Measurements from ENCODE around the gene MAGIX. TPM values are rescaled to one million over a fixed set of nuclear protein-coding genes. Genes with fewer than 3 reads are reported as not detected.
"Not testable (repeated sequence)": the region's sequence is repeated elsewhere in the genome, so short reads cannot be mapped to it uniquely, and the experiment has no call there.

Gene MAGIX
- 1.4 and 2.8 TPM in 2 replicates for total RNA-seq

DNA sequence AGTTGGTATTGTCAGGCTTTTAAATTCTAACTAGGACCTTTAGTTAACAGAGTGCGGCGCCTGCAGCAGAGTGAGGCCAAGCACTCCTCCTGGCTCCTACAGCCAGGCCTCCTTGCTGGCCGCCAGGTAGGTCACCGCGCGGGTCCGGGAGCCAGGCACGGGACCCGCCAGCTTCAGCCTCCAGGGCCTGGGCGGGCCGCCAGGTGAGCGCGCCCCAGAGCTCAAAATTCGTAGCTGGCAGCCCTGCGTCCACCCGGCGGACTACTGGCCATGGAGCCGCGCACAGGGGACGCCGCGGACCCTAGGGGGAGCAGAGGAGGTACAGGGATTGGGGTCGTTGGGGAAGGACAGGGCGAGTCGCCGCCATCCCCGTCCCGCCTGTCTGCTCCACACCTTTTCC is at the start of gene MAGIX:
TSS of gene MAGIX (plus strand) at position 139 of the 400 bp plus-strand sequence. CDS start at position 271, 132 bp downstream.
- Mint-ChIP-seq H3K36me3 (ENCODE audit: low read depth) (no peaks in the 10 kb centered on the region), H3K4me1 (ENCODE audit: low read depth) (peaks cover 20% of the 10 kb centered on the region), H3K4me3 (peak within 1 kb of the TSS; percentile 69), H3K27me3 (ENCODE audit: insufficient read depth) (peaks cover 4% of the 10 kb centered on the region), H3K27ac (peak within 1 kb of the TSS; percentile 55), H3K9me3 (no peaks in the 10 kb centered on the region)
- intact Hi-C loops (cut with micrococcal nuclease), result loop anchor here (5.0 to 10.0 kb wide), 4 partner anchors 160 to 1678 kb away; partner anchors contain the start of genes GRIPAP1, HDAC6, PIM2 and SLC35A2
- no peak for DNase-seq (ENCODE audit: low spot score)

DNA sequence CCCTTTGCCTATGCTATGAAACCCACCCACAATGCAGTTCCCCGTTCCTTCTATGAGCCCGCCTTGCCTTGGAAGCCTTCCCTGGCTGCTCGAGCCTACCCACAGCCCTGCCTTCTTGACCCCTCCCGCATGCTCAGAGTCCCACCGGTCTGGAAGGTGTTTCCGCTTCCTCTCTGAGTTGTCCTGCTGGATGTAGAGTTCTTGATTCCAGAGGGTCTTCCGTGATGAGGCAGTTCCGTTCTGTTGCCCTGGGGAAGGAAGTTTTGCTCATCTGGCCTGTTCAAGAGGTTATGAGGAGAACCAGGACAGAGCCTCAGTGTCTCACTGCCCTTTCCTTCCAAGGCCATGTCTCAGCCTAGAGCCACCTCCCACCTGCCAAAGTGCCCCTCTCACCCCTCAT is 46.5 kb upstream of the MAGIX start:
- Mint-ChIP-seq H3K36me3 (ENCODE audit: low read depth) (peaks cover 33% of the 10 kb centered on the region), H3K9me3 (no peaks in the 10 kb centered on the region), H3K27ac (no peak overlapping the region), H3K4me3 (no peak overlapping the region), H3K27me3 (ENCODE audit: insufficient read depth) (no peaks in the 10 kb centered on the region), H3K4me1 (ENCODE audit: low read depth) (peaks cover 25% of the 10 kb centered on the region)
- DNase-seq (ENCODE audit: low spot score), result no peak
- intact Hi-C loops (cut with micrococcal nuclease), result no loop called here

DNA sequence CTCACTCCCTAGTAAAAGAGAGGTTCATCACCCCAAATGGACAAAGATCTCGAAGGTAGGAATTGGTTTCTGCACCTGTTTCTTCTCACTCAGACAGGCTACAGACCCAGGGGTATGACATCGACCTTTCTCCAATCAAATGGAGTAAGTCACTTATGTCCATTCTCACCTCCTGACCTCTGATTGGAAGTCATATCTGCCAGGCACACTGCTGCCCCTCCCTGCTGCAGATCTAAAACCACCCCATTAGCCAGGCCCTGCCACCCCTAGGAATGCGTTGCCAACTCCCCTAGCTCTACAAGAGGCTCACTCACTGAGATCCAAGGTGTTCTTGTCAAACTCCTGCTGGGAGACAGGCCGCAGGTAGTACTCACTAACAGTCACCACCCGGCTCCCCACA is 45.8 kb upstream of the MAGIX start:
- Mint-ChIP-seq H3K9me3 (no peaks in the 10 kb centered on the region), H3K27ac (peak overlapping the region; percentile 76), H3K36me3 (ENCODE audit: low read depth) (peaks cover 37% of the 10 kb centered on the region), H3K27me3 (ENCODE audit: insufficient read depth) (no peaks in the 10 kb centered on the region), H3K4me1 (ENCODE audit: low read depth) (peaks cover 29% of the 10 kb centered on the region), H3K4me3 (peak overlapping the region; percentile 42)
- no peak for DNase-seq (ENCODE audit: low spot score)
- intact Hi-C loops (cut with micrococcal nuclease), result no loop called here

DNA sequence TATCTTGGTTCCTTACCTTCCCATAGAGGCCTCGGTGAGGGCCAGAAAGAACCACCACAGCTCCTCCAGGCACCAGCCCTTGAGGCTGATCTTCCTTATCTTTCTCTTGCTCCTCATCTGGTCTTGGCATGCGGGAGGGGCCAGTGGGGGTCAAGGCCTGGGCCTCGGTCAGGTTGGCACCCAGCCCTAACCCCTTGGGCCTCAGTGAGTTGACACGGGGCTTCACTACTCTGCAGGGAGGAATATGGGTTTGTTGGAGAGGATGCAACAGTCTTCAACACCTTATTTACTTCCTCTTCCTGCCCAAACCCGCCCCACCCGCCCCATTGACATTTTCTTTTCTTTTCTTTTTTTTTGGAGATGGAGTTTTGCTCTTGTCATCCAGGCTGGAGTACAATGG is 45.0 kb upstream of the MAGIX start:
- Mint-ChIP-seq H3K27me3 (ENCODE audit: insufficient read depth) (no peaks in the 10 kb centered on the region), H3K4me3 (peak overlapping the region; percentile 88), H3K4me1 (ENCODE audit: low read depth) (peaks cover 31% of the 10 kb centered on the region), H3K9me3 (no peaks in the 10 kb centered on the region), H3K27ac (peak overlapping the region; percentile 94), H3K36me3 (ENCODE audit: low read depth) (peaks cover 34% of the 10 kb centered on the region)
- intact Hi-C loops (cut with micrococcal nuclease), result no loop called here
- no peak for DNase-seq (ENCODE audit: low spot score)

DNA sequence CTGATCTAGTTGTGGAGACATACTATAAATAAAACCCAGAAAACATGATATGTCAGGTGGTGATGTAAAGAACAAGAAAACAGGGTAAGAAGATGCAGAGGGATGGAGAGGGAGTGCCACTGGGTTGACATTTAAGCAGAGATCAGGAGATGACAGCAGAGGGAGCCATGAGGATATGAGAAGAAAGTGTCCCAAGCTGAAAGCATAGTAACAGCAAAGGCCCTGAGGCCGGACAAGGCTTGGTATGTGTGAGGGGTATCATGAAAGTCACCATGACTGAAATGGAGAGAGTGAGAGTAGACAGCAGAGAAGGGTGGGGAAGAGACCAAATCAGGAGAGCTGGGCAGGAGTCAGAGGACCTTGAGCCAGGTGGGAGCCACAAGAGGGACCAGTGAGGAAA is 42.5 kb upstream of the MAGIX start:
- H3K4me3 Mint-ChIP-seq, result peak overlapping the region; percentile 69
- intact Hi-C loops (cut with micrococcal nuclease), result loop anchor here (5.0 kb wide), 1 partner anchor 78 kb away; the partner anchor contains the start of gene TFE3
- DNase-seq (ENCODE audit: low spot score), result no peak

DNA sequence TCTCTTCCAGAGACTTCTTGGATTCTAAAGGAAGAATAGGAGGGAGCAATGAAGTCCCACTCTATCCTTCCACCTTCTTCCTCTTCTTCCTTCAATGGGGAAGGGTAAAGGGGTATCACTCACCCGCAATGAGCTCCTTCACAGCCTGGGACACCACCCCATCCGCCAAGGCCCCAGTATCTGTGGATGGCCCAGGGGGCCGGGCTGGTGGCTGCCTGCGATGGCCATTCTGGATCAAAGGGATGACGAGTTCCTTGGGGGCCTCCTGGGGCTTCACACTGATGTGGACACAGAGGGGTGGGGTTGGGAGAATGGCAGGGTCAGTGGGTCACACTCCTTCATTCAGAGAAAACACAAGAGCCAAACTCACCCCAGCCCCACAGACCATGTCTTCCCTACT is 40.1 kb upstream of the MAGIX start:
- DNase-seq (ENCODE audit: low spot score), result no peak
- intact Hi-C loops (cut with micrococcal nuclease), result loop anchor here (2.0 to 5.0 kb wide), 3 partner anchors 44 to 80 kb away; partner anchors contain the start of genes TFE3 and WDR45
- peaks cover 29% of the 10 kb centered on the region for H3K4me1 Mint-ChIP-seq (ENCODE audit: low read depth)
- peak overlapping the region; percentile 93 for H3K27ac Mint-ChIP-seq
- H3K36me3 Mint-ChIP-seq (ENCODE audit: low read depth), result peaks cover 26% of the 10 kb centered on the region
- H3K27me3 Mint-ChIP-seq (ENCODE audit: insufficient read depth), result no peaks in the 10 kb centered on the region
- H3K4me3 Mint-ChIP-seq, result peak overlapping the region; percentile 98
- no peaks in the 10 kb centered on the region for H3K9me3 Mint-ChIP-seq

More for the DNA sequence above, 42.5 kb upstream of the MAGIX start:
- Mint-ChIP-seq H3K9me3 (no peaks in the 10 kb centered on the region), H3K4me1 (ENCODE audit: low read depth) (peaks cover 40% of the 10 kb centered on the region), H3K36me3 (ENCODE audit: low read depth) (peaks cover 39% of the 10 kb centered on the region), H3K27me3 (ENCODE audit: insufficient read depth) (no peaks in the 10 kb centered on the region), H3K27ac (peak overlapping the region; percentile 71)

DNA sequence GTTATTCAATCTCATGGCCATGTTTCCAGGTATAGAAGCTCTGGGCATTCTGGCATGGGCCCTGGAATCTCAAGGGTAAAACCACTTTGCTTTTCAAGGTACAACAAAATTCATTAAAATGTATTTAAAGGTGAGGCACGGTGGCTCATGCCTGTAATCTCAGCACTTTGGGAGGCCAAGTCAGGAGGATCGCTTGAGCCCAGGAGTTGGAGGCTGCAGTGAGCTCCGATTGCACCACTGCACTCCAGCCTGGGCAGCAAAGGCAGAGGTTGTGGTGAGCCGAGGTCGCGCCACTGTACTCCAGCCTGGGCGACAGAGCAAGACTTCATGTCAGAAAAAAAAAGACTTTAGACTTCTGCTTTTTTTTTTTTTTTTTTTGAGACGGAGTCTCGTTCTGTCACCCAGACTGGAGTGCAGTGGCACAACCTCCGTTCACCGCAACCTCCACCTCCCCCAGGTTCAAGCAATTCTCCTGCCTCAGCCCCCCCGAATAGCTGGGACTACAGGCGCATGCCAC is 34.8 kb upstream of the MAGIX start:
- H3K27ac Mint-ChIP-seq; H3K36me3 Mint-ChIP-seq (ENCODE audit: low read depth); intact Hi-C loops (cut with micrococcal nuclease); H3K4me3 Mint-ChIP-seq; DNase-seq (ENCODE audit: low spot score); H3K9me3 Mint-ChIP-seq; H3K27me3 Mint-ChIP-seq (ENCODE audit: insufficient read depth); H3K4me1 Mint-ChIP-seq (ENCODE audit: low read depth): not testable (repeated sequence)

DNA sequence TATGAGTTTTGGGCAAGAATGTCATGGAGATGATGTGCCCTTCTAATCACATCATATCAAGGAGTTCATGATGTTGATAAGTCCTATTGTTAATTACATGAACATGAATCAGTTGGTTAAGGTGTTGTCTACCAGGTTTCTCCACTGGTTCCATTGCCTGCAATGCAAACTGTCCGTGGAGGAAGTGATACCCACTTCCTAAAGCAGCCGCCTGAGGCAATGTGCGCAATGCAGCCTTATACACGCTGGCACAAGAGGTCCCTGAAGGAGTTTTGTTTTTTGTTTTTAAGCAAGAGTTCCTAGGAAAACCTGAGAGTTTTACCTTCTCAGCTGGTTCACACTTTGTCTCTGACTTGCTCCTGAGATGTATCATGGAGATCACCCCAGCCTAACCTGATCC is 33.1 kb upstream of the MAGIX start:
- no peaks in the 10 kb centered on the region for H3K4me1 Mint-ChIP-seq (ENCODE audit: low read depth)
- DNase-seq (ENCODE audit: low spot score), result no peak
- no peak overlapping the region for H3K4me3 Mint-ChIP-seq
- no peaks in the 10 kb centered on the region for H3K9me3 Mint-ChIP-seq
- no peak overlapping the region for H3K27ac Mint-ChIP-seq
- no peaks in the 10 kb centered on the region for H3K27me3 Mint-ChIP-seq (ENCODE audit: insufficient read depth)
- H3K36me3 Mint-ChIP-seq (ENCODE audit: low read depth), result no peaks in the 10 kb centered on the region
- intact Hi-C loops (cut with micrococcal nuclease), result no loop called here

DNA sequence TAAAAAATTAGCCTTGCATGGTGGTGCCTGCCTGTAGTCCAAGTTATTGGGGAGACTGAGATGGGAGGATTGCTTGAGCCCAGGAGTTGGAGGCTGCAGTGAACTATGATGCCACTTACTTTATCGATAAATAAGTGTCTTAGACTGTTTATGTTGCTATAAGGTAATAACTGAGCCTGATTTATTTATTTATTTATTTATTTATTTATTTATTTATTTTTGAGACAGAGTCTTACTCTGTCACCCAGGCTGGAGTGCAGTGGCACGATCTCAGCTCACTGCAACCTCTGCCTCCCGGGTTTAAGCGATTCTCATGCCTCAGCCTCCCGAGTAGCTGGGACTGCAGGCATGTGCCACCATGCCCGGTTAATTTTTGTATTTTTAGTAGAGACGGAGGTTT is 30.3 kb upstream of the MAGIX start:
- H3K9me3 Mint-ChIP-seq; intact Hi-C loops (cut with micrococcal nuclease); H3K4me1 Mint-ChIP-seq (ENCODE audit: low read depth); H3K27ac Mint-ChIP-seq; H3K27me3 Mint-ChIP-seq (ENCODE audit: insufficient read depth); H3K4me3 Mint-ChIP-seq; H3K36me3 Mint-ChIP-seq (ENCODE audit: low read depth); DNase-seq (ENCODE audit: low spot score): not testable (repeated sequence)

DNA sequence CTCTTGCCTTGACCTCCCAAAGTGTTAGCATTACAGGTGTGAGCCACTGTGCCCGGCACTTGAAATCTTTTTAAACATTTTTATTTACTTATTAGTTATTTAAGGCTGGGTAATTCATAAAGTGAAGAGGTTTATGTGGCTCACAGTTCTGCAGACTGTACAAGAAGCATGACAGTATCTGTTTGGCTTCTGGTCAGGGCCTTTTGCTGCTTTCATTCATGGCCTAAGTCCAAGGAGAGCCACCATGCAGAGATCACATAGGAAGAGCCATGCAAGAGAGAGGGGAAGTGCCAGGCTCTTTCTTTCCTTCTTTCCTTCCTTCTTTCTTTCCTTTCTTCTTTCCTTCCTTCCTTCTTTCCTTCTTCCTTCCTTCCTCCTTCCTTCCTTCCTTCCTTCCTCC is 28.8 kb upstream of the MAGIX start:
- H3K36me3 Mint-ChIP-seq (ENCODE audit: low read depth), result no peaks in the 10 kb centered on the region
- intact Hi-C loops (cut with micrococcal nuclease), result no loop called here
- H3K4me1 Mint-ChIP-seq (ENCODE audit: low read depth), result no peaks in the 10 kb centered on the region
- H3K9me3 Mint-ChIP-seq, result no peaks in the 10 kb centered on the region
- no peak overlapping the region for H3K27ac Mint-ChIP-seq
- H3K27me3 Mint-ChIP-seq (ENCODE audit: insufficient read depth), result no peaks in the 10 kb centered on the region
- no peak overlapping the region for H3K4me3 Mint-ChIP-seq
- no peak for DNase-seq (ENCODE audit: low spot score)

DNA sequence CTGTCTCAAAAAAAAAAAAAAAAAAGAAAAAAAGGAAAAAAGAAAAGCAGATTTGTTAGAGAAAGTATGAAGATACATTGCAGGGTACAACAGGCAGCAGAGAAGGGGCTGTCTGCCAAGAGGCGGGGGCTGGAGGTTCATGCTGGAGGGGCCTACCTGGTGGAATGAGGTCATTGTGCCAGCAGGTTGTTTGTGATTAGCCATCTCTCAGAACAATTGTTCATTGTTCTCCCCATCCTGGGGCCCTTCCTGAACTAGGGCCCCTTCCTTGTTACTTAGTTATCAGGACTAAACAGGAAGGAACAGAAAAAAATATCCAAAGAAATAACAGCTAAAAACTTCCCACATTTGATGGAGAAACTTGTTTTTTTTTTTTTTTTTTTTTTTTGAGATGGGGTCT is 25.1 kb upstream of the MAGIX start:
- H3K4me3 Mint-ChIP-seq, result no peak overlapping the region
- no peaks in the 10 kb centered on the region for H3K27me3 Mint-ChIP-seq (ENCODE audit: insufficient read depth)
- no peaks in the 10 kb centered on the region for H3K4me1 Mint-ChIP-seq (ENCODE audit: low read depth)
- peaks cover 15% of the 10 kb centered on the region for H3K9me3 Mint-ChIP-seq
- intact Hi-C loops (cut with micrococcal nuclease), result no loop called here
- no peak for DNase-seq (ENCODE audit: low spot score)
- no peak overlapping the region for H3K27ac Mint-ChIP-seq
- no peaks in the 10 kb centered on the region for H3K36me3 Mint-ChIP-seq (ENCODE audit: low read depth)

DNA sequence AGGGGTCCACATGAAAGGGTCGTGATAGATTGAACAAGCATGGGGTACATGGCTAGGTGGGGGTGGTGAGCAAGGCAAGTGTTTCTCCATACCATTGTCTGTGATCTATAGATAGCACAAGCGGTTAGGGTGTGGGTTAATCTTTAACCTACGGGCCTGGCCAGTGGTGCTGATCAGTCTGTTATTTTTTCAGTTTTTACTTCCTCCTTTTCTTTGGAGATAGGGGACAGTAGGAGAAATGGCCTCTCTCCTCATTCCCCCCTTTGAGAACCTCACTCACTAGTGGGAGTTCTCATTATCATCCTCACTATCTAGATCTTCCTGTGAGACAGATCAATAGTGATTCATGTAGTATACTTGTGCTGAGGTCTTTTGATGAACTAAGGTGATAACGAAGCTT is 22.8 kb upstream of the MAGIX start:
- Mint-ChIP-seq H3K27ac (no peak overlapping the region), H3K27me3 (ENCODE audit: insufficient read depth) (no peaks in the 10 kb centered on the region), H3K36me3 (ENCODE audit: low read depth) (no peaks in the 10 kb centered on the region), H3K4me3 (no peak overlapping the region), H3K4me1 (ENCODE audit: low read depth) (no peaks in the 10 kb centered on the region), H3K9me3 (peaks cover 15% of the 10 kb centered on the region)
- DNase-seq (ENCODE audit: low spot score), result no peak
- intact Hi-C loops (cut with micrococcal nuclease), result no loop called here

DNA sequence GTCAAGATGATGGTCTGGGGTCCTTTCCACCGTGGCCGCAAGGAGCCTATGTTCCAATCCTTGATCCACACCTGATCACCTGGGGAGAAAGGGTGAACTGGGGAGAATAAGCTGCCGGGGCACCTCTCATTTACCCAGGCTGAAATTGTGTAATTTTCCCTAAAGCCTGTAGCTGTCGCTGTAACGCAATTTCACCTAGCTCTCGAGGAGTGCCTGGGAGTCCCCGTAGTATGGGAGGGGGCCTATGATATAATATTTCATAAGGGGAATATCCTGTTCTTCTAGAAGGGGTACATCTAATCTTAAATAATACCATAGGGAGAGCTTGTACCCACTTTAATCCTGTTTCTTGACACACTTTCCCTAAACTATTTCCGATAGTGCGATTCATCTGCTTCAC is 20.3 kb upstream of the MAGIX start:
- peaks cover 15% of the 10 kb centered on the region for H3K9me3 Mint-ChIP-seq
- intact Hi-C loops (cut with micrococcal nuclease); H3K27ac Mint-ChIP-seq; H3K4me1 Mint-ChIP-seq (ENCODE audit: low read depth); H3K36me3 Mint-ChIP-seq (ENCODE audit: low read depth); DNase-seq (ENCODE audit: low spot score); H3K4me3 Mint-ChIP-seq; H3K27me3 Mint-ChIP-seq (ENCODE audit: insufficient read depth): not testable (repeated sequence)

DNA sequence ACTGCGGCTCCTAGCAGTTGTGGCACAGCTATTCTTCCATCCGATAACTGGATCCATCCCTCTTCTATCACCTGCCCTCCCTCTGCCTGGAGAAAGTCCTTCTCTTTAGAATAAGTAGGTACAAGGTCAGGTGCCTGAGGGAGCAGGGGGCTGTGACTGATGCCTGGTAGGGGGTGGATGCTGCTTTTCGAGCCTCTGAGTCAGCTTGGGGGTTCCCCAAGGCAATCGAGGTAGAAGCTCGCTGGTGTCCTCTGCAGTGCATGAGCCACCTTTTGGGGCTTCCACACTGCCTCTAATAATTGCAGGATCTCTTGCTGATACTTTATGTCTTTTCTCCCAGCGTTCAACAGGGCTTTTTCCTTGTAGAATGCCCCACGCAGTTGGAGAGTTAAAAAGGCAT is 19.4 kb upstream of the MAGIX start:
- H3K36me3 Mint-ChIP-seq (ENCODE audit: low read depth); H3K27ac Mint-ChIP-seq; DNase-seq (ENCODE audit: low spot score); H3K4me1 Mint-ChIP-seq (ENCODE audit: low read depth); intact Hi-C loops (cut with micrococcal nuclease); H3K27me3 Mint-ChIP-seq (ENCODE audit: insufficient read depth); H3K4me3 Mint-ChIP-seq: not testable (repeated sequence)
- peaks cover 15% of the 10 kb centered on the region for H3K9me3 Mint-ChIP-seq
